Cerebellar nuclear complex (tissue), 1 donor: Measurements from ENCODE around the gene MTUS2.

Experiments used
- DNase-seq, 2 experiments: peaks; one replicate each; lab custom pipeline; 2025; lab: John Stamatoyannopoulos, UW

Gene MTUS2

GRCh38 chr13:28859069-28859468, 38.9 kb downstream of the MTUS2 start:
- no peak for DNase-seq

- no peak for DNase-seq
These were observed 39.6 kb downstream of the MTUS2 start for GRCh38 chr13:28859717-28860116.

- DNase-seq: no peak
These were observed 44.4 kb downstream of the MTUS2 start for GRCh38 chr13:28864544-28864943.

- no peak for DNase-seq
These were observed 45.1 kb downstream of the MTUS2 start for GRCh38 chr13:28865149-28865744.

- DNase-seq: no peak
These were observed 45.8 kb downstream of the MTUS2 start for GRCh38 chr13:28865951-28866350.

- no peak for DNase-seq
These were observed 46.8 kb downstream of the MTUS2 start for GRCh38 chr13:28866932-28867331.

GRCh38 chr13:28867564-28867963, 47.4 kb downstream of the MTUS2 start:
- no peak for DNase-seq

GRCh38 chr13:28872427-28873176, 52.5 kb downstream of the MTUS2 start:
- DNase-seq: no peak

GRCh38 chr13:28875846-28876615, 55.9 kb downstream of the MTUS2 start:
- DNase-seq: no peak

GRCh38 chr13:28877408-28877807, 57.3 kb downstream of the MTUS2 start:
- no peak for DNase-seq

GRCh38 chr13:28885181-28885580, 65.0 kb downstream of the MTUS2 start:
- DNase-seq: no peak

- DNase-seq: no peak
These were observed 69.1 kb downstream of the MTUS2 start for GRCh38 chr13:28889086-28889732.

GRCh38 chr13:28890712-28891111, 70.6 kb downstream of the MTUS2 start:
- DNase-seq: no peak

- no peak for DNase-seq
These were observed 97.9 kb downstream of the MTUS2 start for GRCh38 chr13:28918030-28918429.

GRCh38 chr13:28922341-28922740, 102.2 kb downstream of the MTUS2 start:
- DNase-seq: no peak

- no peak for DNase-seq
These were observed 115.0 kb downstream of the MTUS2 start for GRCh38 chr13:28935104-28935503.

- DNase-seq: no peak
These were observed 122.8 kb downstream of the MTUS2 start for GRCh38 chr13:28942906-28943305.

GRCh38 chr13:28953714-28954418, 133.7 kb downstream of the MTUS2 start:
- no peak for DNase-seq

GRCh38 chr13:28954419-28954725, 134.2 kb downstream of the MTUS2 start:
- no peak for DNase-seq

GRCh38 chr13:28954810-28955209, 134.7 kb downstream of the MTUS2 start:
- no peak for DNase-seq

GRCh38 chr13:28955264-28955966, 135.3 kb downstream of the MTUS2 start:
- DNase-seq: no peak
